GM18498 (cell line): Measurements from ENCODE around the gene FUCA1.
"Not testable (repeated sequence)": the region's sequence is repeated elsewhere in the genome, so short reads cannot be mapped to it uniquely, and the experiment has no call there.

Experiments
- ATAC-seq: cut with Tn5 transposase; IDR thresholded peaks from one replicate; pipeline ENCODE4 v1.9.1; 2021; ENCODE audit warnings: mild to moderate bottlenecking, moderate library complexity; ENCODE audit not compliant: unreplicated experiment

FUCA1 gene

GRCh38 chr1:23803674-23804073 lies 64.4 kb downstream of the FUCA1 start:
- ATAC-seq, result no peak

- ATAC-seq, result not testable (repeated sequence)
These were observed 65.2 kb downstream of the FUCA1 start for GRCh38 chr1:23802809-23803342.

- ATAC-seq, result no peak
These were observed 66.2 kb downstream of the FUCA1 start for GRCh38 chr1:23801876-23802275.

- ATAC-seq, result no peak
These were observed 66.7 kb downstream of the FUCA1 start for GRCh38 chr1:23801338-23801748.

GRCh38 chr1:23800400-23801337 lies 67.4 kb downstream of the FUCA1 start, which contains the start of gene GALE:
Gene GALE (minus strand): TSS chr1:23800754. CDS start chr1:23799007, 1,747 bp downstream.
- ATAC-seq, result peak; percentile 79

GRCh38 chr1:23799570-23800399 lies 68.3 kb downstream of the FUCA1 start:
- ATAC-seq, result peak; percentile 7

- no peak for ATAC-seq
These were observed 68.9 kb downstream of the FUCA1 start for GRCh38 chr1:23799255-23799569.

GRCh38 chr1:23798662-23799142 lies 69.4 kb downstream of the FUCA1 start:
- ATAC-seq, result no peak

GRCh38 chr1:23797478-23798448 lies 70.3 kb downstream of the FUCA1 start:
- ATAC-seq, result no peak

GRCh38 chr1:23796466-23797271 lies 71.4 kb downstream of the FUCA1 start:
- no peak for ATAC-seq

GRCh38 chr1:23795676-23796465 lies 72.2 kb downstream of the FUCA1 start:
- no peak for ATAC-seq
